SU-DHL-6 (cell line): ENCODE data around the gene RSPH4A.

Source experiments
- H2AFZ ChIP-seq: fragments of 200-600 bp; sonication (generic); 2 replicates; pipeline ENCODE4 v1.6.1; 2014; ENCODE audit warnings: low read depth, mild to moderate bottlenecking, moderate library complexity, mixed read lengths, antibody characterized with exemption, low read length; ENCODE audit not compliant: severe bottlenecking
- H3F3A ChIP-seq: fragments of 200-600 bp; shearing (Covaris generic); 2 replicates; pipeline ENCODE4 v1.6.0; 2016; ENCODE audit warnings: antibody characterized with exemption, mild to moderate bottlenecking; ENCODE audit not compliant: insufficient read depth
- H3K27ac ChIP-seq: fragments of 200-600 bp; sonication (generic); 2 replicates; pipeline ENCODE4 v1.5.1; 2016; ENCODE audit warnings: low read depth, mild to moderate bottlenecking, low read length, moderate library complexity, mixed read lengths
- H3K27me3 ChIP-seq: fragments of 200-600 bp; sonication (generic), shearing (Covaris generic); 2 replicates; pipeline ENCODE4 v1.6.0; 2014; ENCODE audit warnings: mild to moderate bottlenecking, low read length
- H3K36me3 ChIP-seq: fragments of 200-600 bp; sonication (generic); 2 replicates; pipeline ENCODE4 v1.6.1; 2014; ENCODE audit warnings: mild to moderate bottlenecking, low read length, mixed read lengths
- H3K4me2 ChIP-seq: fragments of 300-600, 200-600 bp; shearing (Covaris generic), sonication (generic); 2 replicates; pipeline ENCODE4 v1.6.0; 2014; ENCODE audit warnings: low read length, low read depth, mild to moderate bottlenecking; ENCODE audit not compliant: poor library complexity, severe bottlenecking
- H3K4me3 ChIP-seq: fragments of 200-600 bp; sonication (generic); 2 replicates; pipeline ENCODE4 v1.5.1; 2014; ENCODE audit warnings: antibody characterized with exemption, low read length, mild to moderate bottlenecking, mixed read lengths; ENCODE audit not compliant: insufficient read depth, poor library complexity, severe bottlenecking
- H3K79me2 ChIP-seq: fragments of 200-600 bp; sonication (generic); 2 replicates; pipeline ENCODE4 v1.6.1; 2014; ENCODE audit warnings: mild to moderate bottlenecking, low read length, moderate library complexity; ENCODE audit not compliant: insufficient read depth
- H3K9ac ChIP-seq: fragments of 200-600 bp; sonication (generic); 2 replicates; pipeline ENCODE4 v1.7.0; 2014; ENCODE audit warnings: mild to moderate bottlenecking, low read length
- H3K9me2 ChIP-seq: fragments of 200-600 bp; sonication (generic); replicated peaks from 2 replicates; pipeline ENCODE4 v1.6.1; 2014; ENCODE audit warnings: low read length; ENCODE audit not compliant: insufficient read depth
- H3K9me3 ChIP-seq: fragments of 200-600 bp; sonication (generic); 2 replicates; pipeline ENCODE4 v1.6.1; 2014; ENCODE audit warnings: low read length, mixed read lengths; ENCODE audit not compliant: insufficient read depth
- H4K20me1 ChIP-seq: fragments of 200-600 bp; sonication (generic); 2 replicates; pipeline ENCODE4 v1.6.1; 2014; ENCODE audit warnings: low read depth, mild to moderate bottlenecking, antibody characterized with exemption, low read length, moderate library complexity, mixed read lengths
- CTCF ChIP-seq: fragments of 200-600 bp; sonication (generic); IDR thresholded peaks from one replicate; pipeline ENCODE4 v1.5.1; 2017; ENCODE audit warnings: antibody characterized with exemption, mild to moderate bottlenecking, low read length, moderate library complexity; ENCODE audit not compliant: insufficient read depth, poor library complexity, severe bottlenecking
- EZH2phosphoT487 ChIP-seq: fragments of 200-600 bp; sonication (generic), shearing (Covaris generic); conservative IDR thresholded peaks from 2 replicates; pipeline ENCODE4 v1.6.1; 2018; ENCODE audit warnings: mild to moderate bottlenecking, antibody characterized with exemption, low read length, moderate library complexity, mixed read lengths

RSPH4A gene

GRCh38 chr6:116624036-116624805, 7.9 kb downstream of the RSPH4A start:
- Histone ChIP-seq H3K9me2 (no peaks in the 10 kb centered on the region), H3K27me3 (no peaks in the 10 kb centered on the region), H3K4me3 (no peak overlapping the region), H2AFZ (no peak overlapping the region), H3F3A (no peaks in the 10 kb centered on the region), H3K36me3 (no peaks in the 10 kb centered on the region), H3K4me2 (no peak overlapping the region), H4K20me1 (no peaks in the 10 kb centered on the region), H3K79me2 (no peaks in the 10 kb centered on the region), H3K9ac (no peak overlapping the region), H3K27ac (no peak overlapping the region), H3K9me3 (no peaks in the 10 kb centered on the region)
- TF ChIP-seq EZH2phosphoT487 (no peak), CTCF (no peak)

GRCh38 chr6:116625872-116626271, 9.6 kb downstream of the RSPH4A start:
- H3K4me2 ChIP-seq, result no peak overlapping the region
- H3K79me2 ChIP-seq, result no peaks in the 10 kb centered on the region
- H3K36me3 ChIP-seq, result no peaks in the 10 kb centered on the region
- H3F3A ChIP-seq, result no peaks in the 10 kb centered on the region
- no peak overlapping the region for H3K27ac ChIP-seq
- no peak for TF ChIP-seq CTCF
- TF ChIP-seq EZH2phosphoT487, result no peak
- no peaks in the 10 kb centered on the region for H4K20me1 ChIP-seq
- no peak overlapping the region for H3K9ac ChIP-seq
- no peaks in the 10 kb centered on the region for H3K9me2 ChIP-seq
- no peaks in the 10 kb centered on the region for H3K9me3 ChIP-seq
- H2AFZ ChIP-seq, result no peak overlapping the region
- no peak overlapping the region for H3K4me3 ChIP-seq
- H3K27me3 ChIP-seq, result no peaks in the 10 kb centered on the region

- H3K4me2 ChIP-seq, result no peak overlapping the region
- peaks cover 15% of the 10 kb centered on the region; the same call in 1 of the 2 replicates for H3K36me3 ChIP-seq
- no peaks in the 10 kb centered on the region for H3K27me3 ChIP-seq
- no peak overlapping the region for H3K4me3 ChIP-seq
- H3K27ac ChIP-seq, result no peak overlapping the region
- no peak overlapping the region for H3K9ac ChIP-seq
- H3K9me3 ChIP-seq, result no peaks in the 10 kb centered on the region
- no peaks in the 10 kb centered on the region for H3K9me2 ChIP-seq
- no peaks in the 10 kb centered on the region for H4K20me1 ChIP-seq
- no peak overlapping the region for H2AFZ ChIP-seq
- H3F3A ChIP-seq, result no peaks in the 10 kb centered on the region
- no peaks in the 10 kb centered on the region for H3K79me2 ChIP-seq
- no peak for TF ChIP-seq EZH2phosphoT487
These were observed 13.3 kb downstream of the RSPH4A start for GRCh38 chr6:116629563-116629981.

- Histone ChIP-seq H3K4me3 (no peak overlapping the region), H3K9me3 (no peaks in the 10 kb centered on the region), H3K27me3 (no peaks in the 10 kb centered on the region), H3K27ac (no peak overlapping the region), H3K9ac (no peak overlapping the region), H3K79me2 (no peaks in the 10 kb centered on the region), H3K4me2 (no peak overlapping the region), H2AFZ (no peak overlapping the region), H4K20me1 (peaks cover 5% of the 10 kb centered on the region; the same call in 1 of the 2 replicates), H3K36me3 (peaks cover 29% of the 10 kb centered on the region; the same call in 1 of the 2 replicates), H3F3A (0 out of 2 replicates have a peak, but pooled peaks cover 4% of the 10 kb centered on the region), H3K9me2 (no peaks in the 10 kb centered on the region)
- no peak for TF ChIP-seq EZH2phosphoT487
- TF ChIP-seq CTCF, result no peak
These were observed 15.2 kb downstream of the RSPH4A start for GRCh38 chr6:116631379-116631990.
